ENCODE results near the gene ZNF579.
A peak's percentile ranks its signal among the peaks of the same experiment; 100 is the strongest.
"Not testable (repeated sequence)": the region's sequence is repeated elsewhere in the genome, so short reads cannot be mapped to it uniquely, and the experiment has no call there.

Gene ZNF579

GRCh38 chr19:55536951-55537740 is 43.5 kb downstream of the ZNF579 start, which contains the start of gene SBK2:
TSS of gene SBK2 (minus strand) at chr19:55537133. CDS start at chr19:55536294, 839 bp downstream.
- DNase-seq = peak; percentile 52

- DNase-seq = no peak
Measured at GRCh38 chr19:55536366-55536765, 44.3 kb downstream of the ZNF579 start.

GRCh38 chr19:55535965-55536350 is 44.7 kb downstream of the ZNF579 start:
- no peak for DNase-seq

GRCh38 chr19:55535173-55535964 is 45.3 kb downstream of the ZNF579 start:
- no peak for DNase-seq

GRCh38 chr19:55534280-55534679 is 46.4 kb downstream of the ZNF579 start:
- not testable (repeated sequence) for DNase-seq

- no peak for DNase-seq
Measured at GRCh38 chr19:55530996-55531395, 49.7 kb downstream of the ZNF579 start.

- DNase-seq = no peak
Measured at GRCh38 chr19:55529636-55530234, 50.9 kb downstream of the ZNF579 start.

- DNase-seq = no peak
Measured at GRCh38 chr19:55528030-55528803, 52.4 kb downstream of the ZNF579 start.

GRCh38 chr19:55527197-55528029 is 53.2 kb downstream of the ZNF579 start:
- no peak for DNase-seq
